NK-92 treated with Interleukin-12 subunit alpha and Interleukin-12 subunit beta, amount 100 ng/mL, for 24 hours (cell line): ENCODE results near the gene RASA3.
"Not testable (repeated sequence)": the region's sequence is repeated elsewhere in the genome, so short reads cannot be mapped to it uniquely, and the experiment has no call there.

Experiments used
- DNase-seq: peaks from one replicate; lab custom pipeline; 2025; lab: John Stamatoyannopoulos, UW

RASA3 gene

GRCh38 chr13:114033541-114034315 lies 98.7 kb downstream of the RASA3 start:
- DNase-seq: no peak

DNA sequence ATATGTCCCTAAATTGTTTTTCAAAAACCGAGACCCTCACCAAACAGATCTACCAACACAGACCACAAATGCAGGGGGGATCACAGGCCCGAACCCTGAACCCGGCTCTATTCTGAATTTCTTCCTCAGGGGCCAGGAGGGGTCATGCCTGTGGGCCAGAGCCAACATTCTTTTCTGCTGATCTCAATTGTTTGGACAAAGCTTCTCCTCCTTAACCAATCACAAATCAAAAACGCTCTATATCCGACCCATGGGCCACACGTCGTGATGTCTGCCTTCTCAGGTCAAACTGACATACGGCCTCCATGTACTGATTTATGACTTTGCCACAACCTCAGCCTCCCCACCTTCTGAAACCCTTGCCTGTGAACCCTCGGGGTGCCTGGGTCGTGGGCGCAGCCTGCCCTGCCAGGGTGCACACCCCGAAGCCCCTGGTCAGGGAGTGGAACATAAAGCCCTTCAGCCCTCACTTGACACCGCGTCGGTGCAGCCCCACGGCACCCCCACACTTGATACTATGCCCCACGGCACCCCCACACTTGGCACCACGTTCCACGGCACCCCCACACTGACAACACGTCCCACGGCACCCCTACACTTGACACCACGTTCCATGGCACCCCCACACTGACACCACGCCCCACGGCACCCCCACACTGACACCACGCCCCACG lies 100.2 kb downstream of the RASA3 start:
- DNase-seq: no peak

DNA sequence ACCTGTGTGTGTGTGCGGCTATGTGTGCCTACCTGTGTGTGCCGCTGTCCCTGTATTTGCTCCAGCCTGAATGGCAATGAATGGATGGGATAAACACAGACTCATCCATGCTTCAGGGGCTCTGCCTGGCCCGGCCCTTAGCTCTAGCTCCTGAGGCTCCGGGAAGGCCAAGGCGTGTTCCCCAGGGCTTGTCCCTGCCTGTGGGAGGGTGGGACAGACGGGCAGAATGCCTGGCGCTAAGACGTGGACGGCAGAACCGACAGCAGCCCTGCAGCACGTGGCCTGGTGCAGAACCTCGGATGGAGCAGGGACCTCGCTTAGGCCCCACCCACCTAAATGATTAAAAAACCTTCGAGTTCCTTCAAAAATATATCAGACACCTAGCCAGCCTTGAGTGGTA lies 100.8 kb downstream of the RASA3 start:
- no peak for DNase-seq

DNA sequence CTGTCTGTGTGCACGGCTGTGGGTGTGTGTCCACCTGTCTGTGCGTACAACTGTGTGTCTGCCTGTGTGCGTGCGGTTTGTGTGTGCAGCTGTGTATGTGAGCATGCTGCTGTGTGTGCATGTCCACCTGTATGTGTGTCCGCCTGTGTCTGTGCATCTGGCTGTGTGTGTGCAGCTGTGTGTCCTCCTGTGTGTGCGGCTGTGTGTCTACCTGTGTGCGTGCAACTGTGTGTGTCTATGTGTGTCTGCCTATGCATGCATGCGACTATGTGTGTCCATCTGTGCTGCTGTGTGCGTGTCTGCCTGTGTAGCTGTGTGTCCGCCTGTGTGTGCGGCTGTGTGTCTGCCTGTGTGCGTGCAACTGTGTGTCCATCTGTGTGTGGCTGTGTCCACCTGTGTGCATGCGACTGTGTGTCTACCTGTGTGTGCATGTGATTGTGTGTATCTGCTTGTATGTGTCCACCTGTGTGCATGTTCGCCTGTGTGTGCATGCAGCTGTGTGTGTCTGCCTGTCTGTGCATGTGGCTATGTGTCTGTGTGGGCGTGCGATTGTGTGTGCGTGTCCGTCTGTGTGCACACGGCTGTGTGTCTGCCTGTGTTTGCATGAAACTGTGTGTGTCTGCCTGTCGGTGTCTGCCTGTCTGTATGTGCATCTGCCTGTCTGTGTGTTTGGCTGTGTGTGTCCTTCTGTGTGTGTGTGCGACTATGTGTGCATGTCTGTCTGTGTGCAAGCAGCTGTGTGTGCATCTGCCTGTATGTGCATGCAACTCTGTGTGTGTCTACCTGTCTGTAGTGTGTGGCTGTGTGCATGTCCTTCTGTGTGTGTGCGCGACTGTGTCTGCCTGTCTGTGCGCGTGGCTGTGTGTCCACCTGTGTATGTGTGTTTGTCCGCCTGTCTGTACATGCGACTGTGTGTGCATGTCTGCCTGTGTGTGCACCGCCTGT lies 101.5 kb downstream of the RASA3 start:
- no peak for DNase-seq

- DNase-seq: no peak
Observed at GRCh38 chr13:114029866-114030625, 102.4 kb downstream of the RASA3 start.

DNA sequence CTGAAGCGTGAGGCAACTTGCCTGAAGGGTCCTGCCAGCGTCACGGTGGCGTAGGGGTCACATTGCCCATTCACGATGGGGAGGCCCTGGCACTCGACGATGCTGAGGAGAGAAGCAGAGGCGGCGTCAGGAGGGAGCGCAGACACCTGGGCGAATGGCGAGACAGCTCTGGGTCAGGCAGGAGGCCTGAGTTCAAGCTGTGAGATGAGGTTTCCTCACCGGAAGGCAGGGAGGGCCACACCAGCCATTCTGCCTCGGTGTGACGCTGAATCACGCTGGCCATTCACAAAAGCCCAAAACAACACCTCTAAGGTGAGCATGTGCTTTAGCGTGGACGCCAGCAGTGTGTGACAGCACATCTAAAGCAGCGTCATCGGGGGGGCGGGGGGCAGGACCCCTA lies 104.6 kb downstream of the RASA3 start:
- DNase-seq: no peak

- DNase-seq: no peak
Observed at GRCh38 chr13:114027046-114027715, 105.2 kb downstream of the RASA3 start.

GRCh38 chr13:114026481-114026880 lies 105.9 kb downstream of the RASA3 start:
- no peak for DNase-seq

DNA sequence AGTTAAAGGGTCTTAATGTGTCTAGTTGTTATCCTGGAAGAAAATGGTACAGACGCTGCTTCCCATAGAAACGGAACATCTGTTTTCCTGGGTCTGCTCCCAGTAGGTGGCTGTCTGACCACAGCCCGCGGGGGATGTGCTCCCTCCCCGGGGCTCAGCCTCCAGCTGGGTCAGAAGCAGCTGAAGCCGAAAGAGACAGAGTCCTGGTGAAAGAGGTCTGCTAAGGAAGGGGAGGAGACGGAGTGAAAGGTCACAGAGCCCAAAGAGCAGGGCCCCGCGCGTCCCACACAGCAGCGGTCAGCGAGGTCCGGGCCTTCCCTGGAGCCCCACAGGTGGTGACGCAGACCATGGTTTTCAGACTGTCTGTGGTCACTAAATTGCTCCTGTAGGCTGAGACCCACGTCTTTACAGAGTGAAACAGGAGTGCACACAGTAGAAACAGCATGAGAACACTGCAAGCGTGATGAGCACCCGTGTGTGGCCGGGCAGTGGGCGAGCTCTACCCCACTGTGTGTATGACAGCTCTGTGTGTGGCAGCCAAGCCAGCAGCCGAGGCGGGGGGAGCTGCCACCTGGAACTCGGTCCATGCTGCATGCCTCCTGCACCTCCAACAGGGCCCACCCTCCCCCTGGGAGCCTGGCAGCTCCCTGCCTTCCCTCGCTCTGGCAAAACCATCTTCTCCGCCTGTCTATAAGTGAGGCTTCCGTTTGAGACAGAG lies 106.5 kb downstream of the RASA3 start:
- no peak for DNase-seq

- DNase-seq: no peak
Observed at GRCh38 chr13:114025405-114025713, 107.1 kb downstream of the RASA3 start.

DNA sequence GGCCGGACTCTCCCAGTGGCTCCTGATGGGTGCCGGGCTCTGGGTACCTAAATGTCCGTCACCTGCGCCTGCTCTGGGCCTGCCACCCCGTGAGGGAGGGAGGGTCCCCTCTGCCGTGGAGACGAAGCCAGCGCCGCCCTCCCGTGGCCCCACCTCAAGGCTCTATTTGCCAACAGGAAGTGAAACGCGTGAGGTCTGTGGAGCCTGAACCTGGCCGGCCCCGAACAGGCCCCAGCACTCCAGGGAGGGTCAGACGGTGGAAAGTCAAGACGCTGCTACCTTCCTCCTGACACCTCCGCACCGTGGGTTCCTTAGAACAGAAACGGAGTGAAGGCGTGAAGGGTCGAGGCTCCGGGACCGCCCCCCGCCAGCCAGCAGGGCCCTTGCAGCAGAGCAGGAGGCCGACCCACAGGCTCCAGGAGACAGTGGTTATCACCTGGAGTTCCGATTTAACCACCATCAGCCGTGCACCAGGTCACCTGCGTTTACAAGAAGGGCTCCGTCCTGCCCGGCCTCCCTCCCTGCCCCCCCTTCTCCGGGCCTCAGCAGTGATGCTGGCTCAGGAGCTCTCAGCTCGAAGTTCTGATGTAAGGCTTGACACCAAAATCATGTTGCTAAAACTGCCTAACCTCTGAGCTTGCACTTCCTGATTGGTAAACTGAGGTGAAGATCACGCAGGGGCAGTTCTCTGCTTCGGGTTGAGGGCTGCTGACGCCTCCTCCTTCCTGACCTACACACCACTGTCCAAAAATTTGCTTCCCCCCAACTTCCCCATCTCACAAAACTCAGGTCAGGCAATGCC lies 107.6 kb downstream of the RASA3 start:
- no peak for DNase-seq

DNA sequence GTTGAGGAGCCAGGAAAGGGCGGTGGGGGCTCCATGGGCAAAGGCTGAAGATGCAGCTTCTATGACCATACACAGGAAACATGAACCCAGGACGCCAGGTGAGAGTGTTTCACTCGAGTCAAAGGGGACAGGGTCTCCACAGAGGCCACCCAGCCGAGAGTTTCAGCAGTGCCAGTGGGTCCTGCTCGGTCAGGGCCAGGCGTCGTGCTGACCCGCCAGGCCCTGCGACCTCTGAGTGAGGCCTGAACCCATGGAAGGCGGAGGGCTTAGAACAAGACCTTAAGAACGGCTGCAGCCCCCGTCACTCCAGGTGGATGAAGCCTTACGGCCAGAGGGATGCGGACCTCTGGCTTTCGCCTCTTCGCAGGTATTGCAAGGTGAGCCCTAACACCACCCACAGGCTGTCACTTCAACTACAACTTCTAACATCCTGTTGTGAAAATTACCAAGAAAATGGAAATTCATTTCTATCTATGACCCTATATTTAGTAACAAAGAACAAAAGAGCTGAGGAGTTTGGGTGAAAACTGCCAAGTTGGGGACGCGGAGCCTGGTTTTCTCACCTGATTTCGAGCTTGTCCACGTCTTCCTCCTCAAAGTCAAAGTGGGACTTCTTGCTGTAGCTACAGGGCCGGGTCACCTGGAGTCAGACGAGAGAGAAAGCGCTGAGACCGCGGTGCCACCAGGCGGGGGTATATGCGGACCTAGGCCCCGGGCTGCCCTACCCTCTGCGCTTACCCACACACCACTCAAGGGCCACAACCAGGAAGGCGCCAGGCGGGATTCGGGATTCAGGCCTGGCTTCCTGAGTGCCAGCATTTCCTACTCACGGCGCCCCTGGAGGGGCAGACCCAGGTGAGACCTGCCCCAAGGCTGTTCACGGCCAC lies 108.5 kb downstream of the RASA3 start:
- no peak for DNase-seq

GRCh38 chr13:114022876-114023275 lies 109.5 kb downstream of the RASA3 start:
- DNase-seq: no peak

GRCh38 chr13:114022309-114022669 lies 110.1 kb downstream of the RASA3 start:
- DNase-seq: no peak

- DNase-seq: no peak
Observed at GRCh38 chr13:114021464-114022308, 110.7 kb downstream of the RASA3 start.

- no peak for DNase-seq
Observed at GRCh38 chr13:114020750-114021463, 111.5 kb downstream of the RASA3 start.

DNA sequence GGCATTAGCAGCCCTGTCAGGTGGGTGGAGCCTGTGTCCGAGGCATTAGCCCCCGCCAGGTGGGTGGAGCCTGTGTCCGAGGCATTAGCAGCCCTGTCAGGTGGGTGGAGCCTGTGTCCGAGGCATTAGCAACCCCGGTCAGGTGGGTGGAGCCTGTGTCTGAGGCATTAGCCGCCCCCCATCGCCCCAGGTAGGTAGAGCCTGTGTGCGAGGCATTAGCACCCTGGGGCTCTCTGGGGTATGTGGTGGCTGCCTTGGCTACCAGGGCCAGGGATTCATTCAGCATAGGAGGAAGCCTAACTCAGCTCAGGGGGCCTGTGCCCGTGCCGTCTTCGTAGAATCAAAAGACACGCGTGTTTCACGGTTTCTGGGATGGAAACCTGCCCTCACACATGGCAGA lies 112.3 kb downstream of the RASA3 start:
- not testable (repeated sequence) for DNase-seq
